ENCODE measurements around the gene PPP3CA.

The PPP3CA gene

DNA sequence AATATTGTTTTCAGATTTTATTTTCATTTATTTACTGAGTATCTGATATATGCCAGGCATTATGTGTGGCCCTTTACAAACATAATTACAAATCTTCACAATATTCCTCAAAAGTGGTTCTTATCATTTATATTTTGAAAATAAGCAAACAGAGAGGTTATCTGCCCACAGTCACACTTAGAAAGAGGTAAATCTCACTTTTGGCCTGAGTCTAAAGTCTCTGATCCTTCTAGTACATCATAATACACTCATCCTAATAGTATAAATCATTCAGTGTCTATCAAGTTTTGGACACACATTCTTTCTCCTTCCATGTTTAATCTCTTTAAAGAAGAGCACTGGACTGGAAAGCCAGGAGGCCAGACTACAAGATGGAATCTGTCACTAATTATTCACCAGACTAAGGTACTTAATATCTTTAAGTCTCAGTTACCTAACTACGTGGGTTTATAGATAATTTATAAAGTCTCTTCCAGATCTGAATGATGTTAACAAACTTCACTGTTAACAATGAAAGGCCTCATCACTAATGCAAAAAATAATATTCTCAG is 281.3 kb downstream of the PPP3CA start:
- DNase-seq (ENCODE audit: extremely low read depth in 1 of 2, low read depth in 1 of 2) = no peak

DNA sequence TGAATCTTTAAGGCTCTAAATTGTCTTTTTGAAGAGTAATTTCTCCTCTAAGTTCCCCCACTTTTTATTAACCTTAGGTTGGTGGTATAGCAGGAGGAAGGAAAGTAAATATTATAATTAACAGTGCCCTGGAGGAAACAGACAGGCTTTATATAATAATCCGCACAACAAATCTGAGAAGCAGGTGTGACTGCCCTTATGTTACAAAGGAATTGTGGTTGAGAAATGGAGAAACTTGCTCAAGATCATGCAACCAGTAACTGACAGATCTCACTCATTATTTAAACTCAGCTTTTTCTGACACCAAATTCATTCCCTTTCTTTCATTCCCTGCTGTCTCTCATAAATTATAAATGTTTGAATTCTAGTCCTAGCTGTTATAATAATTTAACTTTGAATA is 282.0 kb downstream of the PPP3CA start:
- DNase-seq (ENCODE audit: extremely low read depth in 1 of 2, low read depth in 1 of 2) = no peak

DNA sequence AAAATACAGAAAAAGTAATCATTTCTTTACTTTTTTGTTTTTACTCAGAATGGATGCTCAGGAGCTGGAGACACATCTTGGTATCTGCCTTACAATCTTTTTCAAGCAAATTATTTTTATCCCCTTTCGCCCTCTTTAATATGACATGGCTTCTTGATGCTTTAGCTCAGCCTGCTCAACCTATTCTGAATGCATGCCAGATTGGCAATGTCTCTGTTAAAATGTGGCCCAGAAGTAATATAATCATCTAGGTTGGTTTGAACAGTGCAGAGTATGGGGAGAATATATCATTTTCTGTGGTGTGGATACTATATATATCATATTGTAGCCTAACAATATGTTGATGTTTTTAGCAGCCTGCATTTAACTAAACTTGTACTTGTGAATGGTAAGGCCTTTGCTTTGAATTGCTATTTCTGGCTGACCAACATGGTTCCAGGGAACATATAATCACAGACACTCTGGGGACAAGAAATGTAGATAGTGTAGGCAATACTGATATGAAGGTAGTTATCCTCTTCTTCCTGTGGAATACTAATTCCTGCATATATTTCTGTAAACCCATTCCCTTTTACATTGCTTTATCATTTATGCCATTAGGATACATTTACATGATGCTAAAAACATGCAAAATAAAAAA is 282.7 kb downstream of the PPP3CA start:
- DNase-seq (ENCODE audit: extremely low read depth in 1 of 2, low read depth in 1 of 2) = no peak

DNA sequence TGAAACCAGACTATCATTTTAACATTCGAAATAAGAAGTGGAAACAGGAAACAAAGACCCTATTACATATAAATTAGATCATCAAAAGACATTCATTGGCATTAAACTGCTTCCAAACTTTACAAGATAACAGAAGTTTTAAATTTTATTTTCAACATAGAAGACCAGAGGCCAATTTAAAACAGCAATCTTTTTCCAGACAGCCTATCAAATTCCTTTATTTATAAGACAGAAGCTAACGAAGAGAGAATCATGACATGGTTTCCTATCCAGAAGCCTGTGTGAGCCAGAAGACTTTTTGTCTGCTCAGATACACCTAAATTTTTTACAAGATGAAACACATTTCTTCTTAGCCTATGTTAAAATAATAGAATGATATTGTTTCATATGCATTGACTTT is 291.9 kb downstream of the PPP3CA start:
- no peak for DNase-seq (ENCODE audit: extremely low read depth in 1 of 2, low read depth in 1 of 2)

DNA sequence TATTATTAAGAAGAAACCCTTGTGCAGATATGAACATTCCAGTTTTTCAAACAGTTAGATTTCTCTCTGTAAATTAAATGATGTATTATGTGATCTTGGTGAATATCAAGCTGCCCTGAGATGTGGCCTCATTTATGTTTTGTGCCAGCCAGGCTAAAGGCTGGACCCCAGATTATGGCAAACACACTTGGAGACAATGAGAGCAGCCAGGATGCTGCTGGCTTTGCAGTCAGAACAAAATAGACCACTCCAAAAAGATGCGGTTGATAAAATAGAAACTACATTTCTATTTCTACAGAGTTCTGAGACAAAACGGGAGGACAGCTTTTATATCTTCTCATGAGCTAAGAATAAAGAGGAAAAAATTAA is 296.5 kb downstream of the PPP3CA start:
- DNase-seq (ENCODE audit: extremely low read depth in 1 of 2, low read depth in 1 of 2) = no peak

DNA sequence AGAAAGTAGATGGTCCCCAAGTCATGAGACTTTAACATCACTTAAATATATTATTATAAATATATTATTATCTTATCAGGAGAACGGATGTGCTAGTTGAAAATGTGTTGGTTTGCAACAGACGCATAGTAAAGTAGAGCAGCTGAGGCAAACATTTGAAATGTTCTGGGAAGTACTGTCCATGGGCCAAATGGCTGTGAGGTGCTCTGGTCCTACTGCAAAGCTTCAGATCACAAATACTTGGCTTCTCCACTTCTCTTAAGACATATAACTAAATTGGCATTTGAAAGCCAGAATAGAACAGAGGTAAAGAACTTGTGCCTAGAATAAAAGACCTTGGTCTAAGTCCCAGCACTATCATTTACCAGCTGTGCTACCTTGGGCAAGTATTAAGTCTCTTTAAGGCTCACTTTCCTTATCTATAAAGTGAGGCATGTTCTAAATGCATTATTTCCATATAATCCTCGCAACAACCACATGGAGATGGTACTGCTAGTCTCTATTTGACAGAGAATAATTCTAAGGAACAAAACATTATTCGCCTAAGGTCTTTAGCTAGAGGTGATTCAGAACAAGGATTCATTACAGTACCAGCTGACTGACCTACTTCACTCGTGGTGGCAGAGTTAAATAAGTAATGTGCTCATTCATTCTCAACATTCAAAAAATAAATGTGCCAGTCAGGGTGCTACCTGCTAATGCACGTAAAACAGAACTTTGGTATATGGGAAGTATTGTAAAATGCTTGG is 297.1 kb downstream of the PPP3CA start:
- no peak for DNase-seq (ENCODE audit: extremely low read depth in 1 of 2, low read depth in 1 of 2)

DNA sequence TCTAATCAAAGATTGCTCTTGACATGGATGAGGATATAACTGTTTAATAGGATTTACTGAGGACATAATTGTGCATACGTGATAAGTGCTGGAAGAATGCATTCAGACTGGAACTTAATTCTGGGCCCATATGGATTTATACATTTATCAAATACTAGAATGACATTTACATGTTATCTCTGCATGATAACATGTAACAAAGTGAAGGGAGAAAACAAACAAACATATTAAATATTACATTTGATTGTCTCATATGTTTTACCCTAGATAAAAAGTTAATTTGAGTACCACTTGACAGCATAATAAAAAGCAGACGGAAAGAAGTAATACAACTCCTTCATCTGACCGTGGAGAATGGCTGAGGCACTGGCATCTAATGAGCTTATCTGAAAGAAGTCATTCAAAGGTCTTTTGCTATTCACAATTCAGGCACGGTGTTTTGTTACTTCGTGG is 297.8 kb downstream of the PPP3CA start:
- no peak for DNase-seq (ENCODE audit: extremely low read depth in 1 of 2, low read depth in 1 of 2)

DNA sequence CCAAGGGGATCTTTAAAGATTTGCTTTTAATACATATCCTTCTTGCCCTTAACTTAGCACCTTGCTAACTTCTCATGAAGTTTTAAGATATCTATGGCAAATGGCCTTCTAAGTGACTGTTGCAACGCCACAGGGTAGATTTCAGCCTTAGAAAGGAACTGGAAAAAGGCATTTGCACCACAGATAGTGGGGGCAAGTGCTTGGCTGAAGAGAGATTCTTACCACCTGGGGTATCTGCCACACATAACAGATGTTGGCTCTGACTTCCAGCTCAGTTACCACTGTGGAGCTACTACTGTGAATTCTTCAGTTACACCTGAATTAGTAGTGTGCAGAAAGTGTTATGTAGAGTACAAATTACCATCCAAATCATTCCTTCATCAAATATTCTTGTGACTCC is 302.6 kb downstream of the PPP3CA start:
- no peak for DNase-seq (ENCODE audit: extremely low read depth in 1 of 2, low read depth in 1 of 2)

DNA sequence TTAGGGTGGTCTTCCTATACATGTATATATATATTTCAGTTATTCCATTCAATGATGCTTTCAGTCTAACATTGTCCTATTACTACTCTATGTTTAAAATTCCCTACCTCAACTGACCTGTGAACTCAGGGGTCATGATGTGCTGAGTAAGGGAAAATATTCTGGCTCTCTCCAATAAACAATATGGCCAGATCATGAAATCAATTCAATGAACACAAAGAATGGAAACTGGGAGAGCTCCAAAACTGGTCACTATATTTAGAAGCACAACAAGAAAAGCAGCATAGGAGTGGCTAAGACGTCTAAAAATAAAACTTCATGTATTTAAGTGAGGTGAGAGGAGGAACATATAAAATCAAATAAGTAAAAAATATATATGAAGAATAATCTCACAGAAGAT is 304.5 kb downstream of the PPP3CA start:
- no peak for DNase-seq (ENCODE audit: extremely low read depth in 1 of 2, low read depth in 1 of 2)

DNA sequence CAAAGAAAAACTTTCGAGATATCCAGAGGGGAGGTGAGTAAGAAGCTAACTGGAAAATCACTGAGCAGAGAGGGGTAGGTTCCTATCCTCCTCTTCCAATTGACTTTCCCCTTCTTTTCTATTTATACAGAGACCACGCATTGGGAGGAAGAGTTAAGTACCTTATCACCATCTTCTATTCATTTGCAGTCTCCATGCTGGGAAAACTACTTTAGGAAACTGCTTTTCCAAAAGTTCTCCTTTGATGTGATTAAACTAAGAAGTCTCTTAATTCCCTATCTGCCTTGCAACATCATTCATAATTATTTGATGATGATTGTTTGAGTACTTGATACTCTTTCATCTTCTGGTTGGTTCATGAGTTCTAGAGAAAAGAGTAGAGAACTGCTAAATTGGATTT is 306.6 kb downstream of the PPP3CA start:
- DNase-seq (ENCODE audit: extremely low read depth in 1 of 2, low read depth in 1 of 2) = no peak

DNA sequence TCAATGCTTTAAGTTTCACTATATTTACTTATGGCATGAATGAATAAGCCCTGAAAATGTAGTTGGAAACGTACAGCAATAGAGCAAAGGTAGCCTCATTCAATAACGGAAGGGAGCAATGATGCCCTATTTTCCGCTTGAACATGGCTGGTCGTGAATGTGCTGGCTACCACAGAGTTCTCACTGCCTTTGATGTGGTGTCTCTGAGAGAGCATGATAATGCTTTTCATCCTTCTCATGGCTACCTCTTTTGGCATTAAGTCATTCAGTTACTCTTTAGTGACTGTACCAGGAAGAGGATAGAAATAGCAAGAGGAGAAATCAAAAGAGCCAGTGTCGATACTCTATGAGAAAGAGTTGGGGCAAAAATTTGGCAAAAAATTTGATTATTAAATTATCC is 308.0 kb downstream of the PPP3CA start:
- DNase-seq (ENCODE audit: extremely low read depth in 1 of 2, low read depth in 1 of 2) = no peak

DNA sequence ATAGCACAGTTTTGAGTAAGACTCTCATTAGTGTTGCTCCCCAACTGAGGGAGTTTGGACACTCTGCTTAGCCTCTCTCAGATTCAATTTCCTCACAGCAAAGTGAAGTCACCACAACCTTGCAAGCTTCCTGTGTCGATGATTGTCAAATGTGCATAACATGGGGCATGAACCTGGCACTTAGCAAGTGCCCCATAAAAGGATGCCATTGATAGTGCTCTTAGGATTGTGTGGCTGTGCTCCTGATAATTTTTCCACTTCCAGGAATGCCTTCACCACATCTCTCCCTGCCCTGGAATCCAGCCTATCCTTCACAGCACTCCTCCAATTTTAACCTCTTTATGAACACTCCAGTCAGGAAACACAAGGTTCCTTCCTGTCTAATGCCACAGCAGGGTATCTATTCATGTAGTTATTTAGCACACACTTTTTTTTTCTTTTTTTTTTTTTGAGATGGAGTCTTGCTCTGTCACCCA is 309.4 kb downstream of the PPP3CA start:
- DNase-seq (ENCODE audit: extremely low read depth in 1 of 2, low read depth in 1 of 2) = no peak

DNA sequence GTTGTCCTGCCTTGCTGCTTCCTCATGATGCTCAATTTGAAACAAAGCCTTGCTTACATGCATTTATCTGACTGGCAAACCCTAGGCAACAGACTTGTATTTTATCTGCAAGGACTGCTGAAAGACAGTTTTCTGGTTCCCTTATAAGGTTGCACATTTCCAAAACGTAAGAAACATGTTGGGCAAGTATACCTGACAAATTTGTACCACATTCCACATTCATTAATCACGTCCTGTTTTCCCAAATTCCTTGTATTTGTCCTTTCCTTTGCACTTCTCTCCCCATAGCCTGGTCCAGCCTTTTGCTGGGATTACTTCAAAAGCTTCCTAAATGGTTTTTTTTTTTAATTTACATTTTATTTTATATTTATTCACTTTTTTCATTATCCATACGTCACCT is 310.1 kb downstream of the PPP3CA start:
- no peak for DNase-seq (ENCODE audit: extremely low read depth in 1 of 2, low read depth in 1 of 2)

DNA sequence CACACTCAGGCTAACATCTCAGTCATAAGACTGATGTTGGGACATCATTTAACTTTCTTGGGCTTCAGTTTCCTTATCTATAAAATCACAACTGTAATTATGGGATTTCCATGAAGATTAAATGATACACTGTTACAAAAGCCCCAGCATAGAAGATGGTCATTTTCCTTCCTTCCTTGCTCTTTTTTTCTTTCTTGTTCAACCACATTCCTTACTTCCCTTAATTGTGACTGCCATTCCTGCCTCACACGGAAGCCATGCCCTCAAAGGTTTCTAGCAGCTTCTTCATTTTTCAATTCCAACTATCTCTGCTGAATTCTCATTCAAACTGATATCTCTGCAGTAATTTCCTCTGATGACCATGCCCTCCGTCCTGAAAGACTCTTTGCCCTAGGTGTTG is 311.8 kb downstream of the PPP3CA start:
- no peak for DNase-seq (ENCODE audit: extremely low read depth in 1 of 2, low read depth in 1 of 2)

DNA sequence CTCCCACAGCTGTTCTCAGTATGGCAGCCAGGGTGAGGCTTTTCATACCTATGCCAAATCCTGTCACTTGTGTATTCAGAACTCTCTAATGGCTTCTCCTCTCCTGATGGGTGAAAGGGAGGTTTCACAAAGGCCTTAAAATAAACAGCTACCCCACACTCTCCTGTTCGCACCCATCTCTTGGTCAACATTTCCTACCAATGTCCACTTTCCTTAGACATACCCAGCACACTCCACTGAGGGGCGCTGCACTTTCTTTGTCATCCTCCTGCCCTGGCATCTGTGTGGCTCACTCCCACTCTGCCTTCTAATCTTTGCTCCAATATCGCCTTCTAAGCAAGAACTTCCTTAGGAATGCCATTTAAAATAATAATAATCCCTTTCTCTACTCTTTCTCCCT is 313.3 kb downstream of the PPP3CA start:
- no peak for DNase-seq (ENCODE audit: extremely low read depth in 1 of 2, low read depth in 1 of 2)

DNA sequence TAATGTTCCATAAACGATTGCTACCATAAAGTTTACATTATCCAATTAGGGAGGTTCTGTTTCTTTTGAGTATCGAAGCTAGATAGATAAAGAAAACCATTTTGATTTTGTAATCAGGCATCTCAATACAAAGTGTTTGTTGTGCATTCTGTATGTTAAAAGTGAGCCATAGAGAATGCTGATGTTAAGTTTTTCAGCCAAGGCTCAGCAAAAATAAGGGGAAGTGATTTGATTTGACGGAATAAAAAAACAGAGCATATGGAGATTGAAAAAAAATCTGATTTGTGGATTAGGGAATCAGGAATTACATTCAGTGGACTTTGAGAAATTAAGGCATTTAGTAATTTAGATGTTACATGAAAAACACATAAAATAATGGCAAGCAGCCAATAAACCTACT is 314.8 kb downstream of the PPP3CA start:
- no peak for DNase-seq (ENCODE audit: extremely low read depth in 1 of 2, low read depth in 1 of 2)

DNA sequence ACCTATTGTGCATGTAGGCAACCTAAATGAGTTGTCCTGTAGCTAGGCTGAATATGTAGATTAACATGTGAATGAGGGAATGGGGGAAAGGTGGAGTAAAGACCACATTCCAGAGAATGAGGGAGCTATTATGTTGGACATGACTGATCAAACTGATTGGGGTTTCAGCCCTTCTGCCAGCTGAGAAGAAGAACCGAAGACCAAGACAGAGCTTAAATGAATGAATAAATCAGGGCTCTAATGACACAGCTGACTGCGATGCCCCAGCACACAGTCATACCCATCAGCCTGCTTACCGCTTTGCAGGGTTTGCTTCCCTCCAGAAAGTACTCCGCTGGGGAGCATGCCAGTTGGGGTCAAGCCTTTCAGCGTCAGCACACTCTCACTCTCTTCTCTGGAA is 315.4 kb downstream of the PPP3CA start:
- no peak for DNase-seq (ENCODE audit: extremely low read depth in 1 of 2, low read depth in 1 of 2)

DNA sequence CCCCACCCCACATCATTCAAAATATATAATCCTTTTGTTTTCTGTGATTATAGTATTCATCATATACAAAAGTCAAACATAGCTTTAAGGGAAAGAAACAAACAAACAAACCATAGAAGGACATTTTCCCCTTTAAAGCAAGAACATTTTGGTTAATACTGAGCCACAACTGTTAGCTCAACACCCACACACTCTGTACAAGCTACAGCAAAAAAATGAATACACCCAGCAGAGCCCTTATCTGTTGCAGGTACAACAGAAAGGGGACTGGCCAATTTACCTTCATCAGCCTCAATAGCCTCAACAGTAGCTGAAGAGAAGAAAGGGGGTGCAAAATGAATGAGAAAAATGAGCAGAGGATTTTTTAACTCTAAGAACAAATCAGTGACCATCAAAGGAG is 318.4 kb downstream of the PPP3CA start:
- DNase-seq (ENCODE audit: extremely low read depth in 1 of 2, low read depth in 1 of 2) = no peak

DNA sequence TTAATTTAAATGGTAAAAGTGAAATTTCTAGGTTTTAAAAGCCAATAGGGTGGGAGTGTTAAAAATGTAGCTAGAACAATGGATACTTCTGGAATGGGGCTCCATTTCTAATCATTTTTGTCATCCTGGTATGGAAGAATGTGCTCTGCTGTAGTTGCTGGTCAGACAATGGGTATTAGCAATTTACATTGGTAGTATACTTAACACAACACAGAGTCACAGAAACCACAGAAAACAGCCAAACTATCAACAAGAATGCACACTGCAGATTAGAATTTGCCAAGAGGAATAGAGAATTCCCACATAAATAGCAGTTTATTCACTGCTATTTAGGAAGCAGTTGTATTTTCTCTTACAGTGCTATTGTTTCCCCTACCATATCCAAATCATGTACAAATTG is 319.6 kb downstream of the PPP3CA start:
- no peak for DNase-seq (ENCODE audit: extremely low read depth in 1 of 2, low read depth in 1 of 2)

DNA sequence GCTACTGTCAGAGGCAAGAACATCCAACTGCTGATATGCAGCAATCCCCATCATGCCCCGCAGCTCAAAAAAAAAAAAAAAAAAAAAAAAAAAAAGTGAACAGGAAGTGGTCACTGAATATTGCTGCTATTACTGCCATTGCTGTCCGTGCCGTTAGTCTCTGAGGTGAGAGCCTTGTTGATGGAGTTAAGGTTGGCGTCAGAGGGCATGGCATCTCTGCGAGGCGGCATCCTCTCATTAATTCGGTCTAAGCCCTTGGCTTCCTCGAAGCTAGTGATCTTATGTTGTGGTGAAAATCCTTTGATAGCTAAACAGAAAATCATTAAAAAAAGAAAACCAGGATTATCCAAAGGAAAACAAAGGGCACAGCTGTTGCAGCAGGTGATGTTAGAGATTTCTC is 321.6 kb downstream of the PPP3CA start:
- no peak for DNase-seq (ENCODE audit: extremely low read depth in 1 of 2, low read depth in 1 of 2)

DNA sequence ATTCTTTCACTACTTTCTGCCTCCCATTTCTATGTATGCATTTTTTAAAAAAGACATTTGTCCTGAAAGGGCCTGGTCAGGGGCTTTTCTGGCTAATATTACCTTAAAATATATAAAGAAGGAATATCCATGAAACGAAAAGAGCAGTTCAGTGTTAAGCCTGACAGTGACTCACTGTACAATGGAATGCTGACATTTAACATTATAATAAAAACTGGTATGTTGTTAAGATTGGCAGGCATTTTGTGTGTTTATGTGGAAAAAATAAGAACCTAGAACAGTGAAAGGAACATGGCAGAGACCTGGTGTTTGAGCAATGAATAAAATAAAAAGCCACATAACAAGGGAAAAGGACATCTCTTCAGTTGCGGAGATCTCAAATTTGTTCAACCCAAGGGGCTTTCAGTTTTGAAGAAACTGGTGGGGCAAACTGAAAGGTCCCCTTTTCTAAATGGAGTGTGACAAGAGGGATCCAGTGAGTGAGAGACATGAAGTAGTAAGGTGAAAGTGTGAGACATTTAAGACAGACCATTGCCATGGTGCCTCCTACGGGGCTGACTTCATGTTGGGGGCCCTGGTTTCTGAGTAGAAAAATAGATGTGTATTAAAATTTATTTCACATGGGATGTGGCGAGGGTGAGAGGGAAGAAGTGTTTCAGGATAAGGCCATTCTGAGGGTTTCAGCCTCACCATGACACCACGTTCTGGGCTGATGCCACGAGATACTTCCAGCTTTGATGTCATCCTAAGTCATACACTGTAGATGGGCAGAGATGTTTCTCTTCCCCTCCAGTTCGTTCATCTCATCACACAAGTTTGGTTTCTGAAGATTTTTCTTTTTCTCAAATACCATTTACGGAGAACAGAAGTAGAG is 324.9 kb downstream of the PPP3CA start:
- no peak for DNase-seq (ENCODE audit: extremely low read depth in 1 of 2, low read depth in 1 of 2)
